HEK293 (cell line): ENCODE measurements around the gene BRMS1.
A peak's percentile ranks its signal among the peaks of the same experiment; 100 is the strongest.

Experiments used
- CTCF ChIA-PET: fragments of 350-600 bp; formaldehyde crosslinking; extraction: SDS; loops from one replicate; lab custom pipeline; 2021; ENCODE audit warnings: antibody characterized with exemption; lab: Yijun Ruan, JAX
- POLR2A ChIA-PET: fragments of 300-600 bp; formaldehyde crosslinking; extraction: SDS; loops from one replicate; lab custom pipeline; 2020; ENCODE audit warnings: antibody characterized with exemption, inconsistent platforms; lab: Yijun Ruan, JAX
- H3K27ac ChIP-seq: fragments of 200-500 bp; sonication (Bioruptor generic); 2 replicates; pipeline ENCODE4 v1.5.1; 2014; ENCODE audit warnings: low read depth, low read length, control low read depth, inconsistent platforms; ENCODE audit errors: extremely low read depth
- H3K36me3 ChIP-seq, 2 experiments: fragments of 200-500 bp in 1 of 2; sonication (Bioruptor generic) in 1 of 2; 1 replicate in 1 of 2; 2 replicates in 1 of 2; pipeline ENCODE4 v1.5.1; 2014 to 2017; ENCODE audit warnings: inconsistent platforms in 2 of 2, low read length in 2 of 2; ENCODE audit not compliant: control insufficient read depth in 2 of 2, insufficient read depth in 1 of 2
- H3K4me1 ChIP-seq: fragments of 200-500 bp; sonication (Bioruptor generic); 2 replicates; pipeline ENCODE4 v1.5.1; 2014; ENCODE audit warnings: mild to moderate bottlenecking, low read length, inconsistent platforms; ENCODE audit not compliant: control insufficient read depth, insufficient read depth
- H3K4me3 ChIP-seq: 2 replicates; pipeline ENCODE4 v1.5.1; 2011; ENCODE audit warnings: low read depth, mild to moderate bottlenecking, control low read depth, low read length, moderate library complexity
- H3K9me3 ChIP-seq: fragments of 200-500 bp; sonication (Bioruptor generic); 2 replicates; pipeline ENCODE4 v1.5.1; 2014; ENCODE audit warnings: low read depth, low read length, inconsistent platforms; ENCODE audit not compliant: control insufficient read depth, insufficient read depth
- GLIS1 ChIP-seq: fragments of 450-650 bp; formaldehyde crosslinking; IDR thresholded peaks from 2 replicates; pipeline ENCODE4 v1.5.1; 2016; ENCODE audit warnings: missing biosample characterization, missing genetic modification characterization
- GLIS2 ChIP-seq: fragments of 450-650 bp; formaldehyde crosslinking; IDR thresholded peaks from 2 replicates; pipeline ENCODE4 v1.5.1; 2016; ENCODE audit warnings: missing biosample characterization, missing genetic modification characterization
- KLF16 ChIP-seq: fragments of 450-650 bp; formaldehyde crosslinking; IDR thresholded peaks from 2 replicates; pipeline ENCODE4 v1.5.1; 2017; ENCODE audit warnings: missing biosample characterization, missing genetic modification characterization
- KLF17 ChIP-seq: fragments of 450-650 bp; formaldehyde crosslinking; IDR thresholded peaks from 2 replicates; pipeline ENCODE4 v1.5.1; 2016; ENCODE audit warnings: missing biosample characterization, missing genetic modification characterization
- MYNN ChIP-seq: fragments of 450-650 bp; formaldehyde crosslinking; IDR thresholded peaks from 2 replicates; pipeline ENCODE4 v1.5.1; 2016; ENCODE audit warnings: missing biosample characterization, missing genetic modification characterization, borderline replicate concordance
- MZF1 ChIP-seq: fragments of 450-650 bp; formaldehyde crosslinking; IDR thresholded peaks from 2 replicates; pipeline ENCODE4 v1.5.1; 2017; ENCODE audit warnings: missing biosample characterization, missing genetic modification characterization, borderline replicate concordance
- YY2 ChIP-seq: fragments of 450-650 bp; formaldehyde crosslinking; IDR thresholded peaks from 2 replicates; pipeline ENCODE4 v1.5.1; 2016; ENCODE audit warnings: missing biosample characterization, missing genetic modification characterization
- ZBTB10 ChIP-seq: fragments of 450-650 bp; formaldehyde crosslinking; IDR thresholded peaks from 2 replicates; pipeline ENCODE4 v1.5.1; 2016; ENCODE audit warnings: missing biosample characterization, missing genetic modification characterization
- ZBTB6 ChIP-seq: fragments of 450-650 bp; formaldehyde crosslinking; IDR thresholded peaks from 2 replicates; pipeline ENCODE4 v1.5.1; 2017; ENCODE audit warnings: missing biosample characterization, missing genetic modification characterization
- ZFP69B ChIP-seq: fragments of 450-650 bp; formaldehyde crosslinking; IDR thresholded peaks from 2 replicates; pipeline ENCODE4 v1.5.1; 2016; ENCODE audit warnings: missing biosample characterization, missing genetic modification characterization
- ZNF133 ChIP-seq: fragments of 450-650 bp; formaldehyde crosslinking; IDR thresholded peaks from 2 replicates; pipeline ENCODE4 v1.5.1; 2016; ENCODE audit warnings: missing biosample characterization, missing genetic modification characterization
- ZNF146 ChIP-seq: fragments of 450-650 bp; formaldehyde crosslinking; IDR thresholded peaks from 2 replicates; pipeline ENCODE4 v1.5.1; 2016; ENCODE audit warnings: missing biosample characterization, missing genetic modification characterization
- ZNF169 ChIP-seq: fragments of 450-650 bp; formaldehyde crosslinking; IDR thresholded peaks from 2 replicates; pipeline ENCODE4 v1.5.1; 2016; ENCODE audit warnings: missing biosample characterization, missing genetic modification characterization
- ZNF174 ChIP-seq: fragments of 450-650 bp; formaldehyde crosslinking; IDR thresholded peaks from 2 replicates; pipeline ENCODE4 v1.5.0; 2017; ENCODE audit warnings: missing biosample characterization, mild to moderate bottlenecking, missing genetic modification characterization
- ZNF18 ChIP-seq: fragments of 450-650 bp; formaldehyde crosslinking; IDR thresholded peaks from 2 replicates; pipeline ENCODE4 v1.5.1; 2016; ENCODE audit warnings: missing biosample characterization, missing genetic modification characterization
- ZNF2 ChIP-seq: fragments of 450-650 bp; formaldehyde crosslinking; IDR thresholded peaks from 2 replicates; pipeline ENCODE4 v1.5.1; 2016; ENCODE audit warnings: missing biosample characterization, missing genetic modification characterization
- ZNF248 ChIP-seq: fragments of 450-650 bp; formaldehyde crosslinking; IDR thresholded peaks from 2 replicates; pipeline ENCODE4 v1.5.1; 2017; ENCODE audit warnings: missing biosample characterization, missing genetic modification characterization
- ZNF280C ChIP-seq: fragments of 450-650 bp; formaldehyde crosslinking; IDR thresholded peaks from 2 replicates; pipeline ENCODE4 v1.5.1; 2016; ENCODE audit warnings: missing biosample characterization, missing genetic modification characterization
- ZNF335 ChIP-seq: fragments of 450-650 bp; formaldehyde crosslinking; conservative IDR thresholded peaks from 2 replicates; pipeline ENCODE4 v1.5.1; 2016; ENCODE audit warnings: missing biosample characterization, missing genetic modification characterization
- ZNF585B ChIP-seq: fragments of 450-650 bp; formaldehyde crosslinking; IDR thresholded peaks from 2 replicates; pipeline ENCODE4 v1.5.1; 2016; ENCODE audit warnings: missing biosample characterization, missing genetic modification characterization
- ZNF600 ChIP-seq: fragments of 450-650 bp; formaldehyde crosslinking; IDR thresholded peaks from 2 replicates; pipeline ENCODE4 v1.5.1; 2016; ENCODE audit warnings: missing biosample characterization, missing genetic modification characterization
- ZNF645 ChIP-seq: fragments of 450-650 bp; formaldehyde crosslinking; IDR thresholded peaks from 2 replicates; pipeline ENCODE4; 2016; ENCODE audit warnings: missing biosample characterization, missing genetic modification characterization
- ZNF658 ChIP-seq: fragments of 450-650 bp; formaldehyde crosslinking; IDR thresholded peaks from 2 replicates; pipeline ENCODE4; 2016; ENCODE audit warnings: missing biosample characterization, missing genetic modification characterization
- ZNF670 ChIP-seq: fragments of 450-650 bp; formaldehyde crosslinking; IDR thresholded peaks from 2 replicates; pipeline ENCODE4 v1.5.1; 2016; ENCODE audit warnings: missing biosample characterization, missing genetic modification characterization, low read depth
- ZNF768 ChIP-seq: fragments of 450-650 bp; formaldehyde crosslinking; IDR thresholded peaks from 2 replicates; pipeline ENCODE4 v1.5.1; 2018; ENCODE audit warnings: missing biosample characterization, mild to moderate bottlenecking, missing genetic modification characterization
- ZNF792 ChIP-seq: fragments of 450-650 bp; formaldehyde crosslinking; IDR thresholded peaks from 2 replicates; pipeline ENCODE4 v1.5.1; 2016; ENCODE audit warnings: missing biosample characterization, missing genetic modification characterization
- ZNF843 ChIP-seq: fragments of 450-650 bp; formaldehyde crosslinking; IDR thresholded peaks from 2 replicates; pipeline ENCODE4 v1.5.1; 2016; ENCODE audit warnings: missing biosample characterization, missing genetic modification characterization
- ZXDB ChIP-seq: fragments of 450-650 bp; formaldehyde crosslinking; IDR thresholded peaks from 2 replicates; pipeline ENCODE4 v1.5.1; 2016; ENCODE audit warnings: missing biosample characterization, missing genetic modification characterization

BRMS1 gene

GRCh38 chr11:66346476-66347424 is 1.8 kb upstream of the BRMS1 start (continued):
- TF ChIP-seq ZNF248 (tag by site-specific recombination) = no peak
- no peak for TF ChIP-seq MZF1 (tag by site-specific recombination)
- no peak for TF ChIP-seq ZBTB6 (tag by site-specific recombination)
- 0 out of 2 replicates have a peak, but pooled peaks have one; percentile 20 for TF ChIP-seq KLF17 (tag by site-specific recombination)
- TF ChIP-seq ZNF133 (tag by site-specific recombination) = no peak
- peak; percentile 29; the same call in 1 of the 2 replicates for TF ChIP-seq GLIS1 (tag by site-specific recombination)
- TF ChIP-seq ZNF2 = no peak
- no peak for TF ChIP-seq ZNF18 (tag by site-specific recombination)
- TF ChIP-seq ZNF600 = 0 out of 2 replicates have a peak, but pooled peaks have one; percentile 25
- no peak for TF ChIP-seq MYNN (tag by site-specific recombination)
- no peak for TF ChIP-seq ZXDB (tag by site-specific recombination)
- TF ChIP-seq ZNF280C (tag by site-specific recombination) = no peak
- TF ChIP-seq ZNF335 = peak; percentile 69
- no peak for TF ChIP-seq ZNF670 (tag by site-specific recombination)
- TF ChIP-seq ZNF658 (tag by site-specific recombination) = no peak
- no peak for TF ChIP-seq ZNF792 (tag by site-specific recombination)
- peak; percentile 25 for TF ChIP-seq GLIS2
- no peak for TF ChIP-seq ZNF585B
- no peak for TF ChIP-seq YY2 (tag by site-specific recombination)
- TF ChIP-seq ZNF169 (tag by site-specific recombination) = no peak
- no peak for TF ChIP-seq ZNF174 (tag by site-specific recombination)

- Histone ChIP-seq H3K36me3 (peaks cover 0 to 35% of the 10 kb centered on the region in 2 experiments; a peak in 2 of 3 replicates), H3K27ac (peak overlapping the region; percentile 13; the same call in 1 of the 2 replicates), H3K4me3 (peak overlapping the region; percentile 35), H3K9me3 (no peaks in the 10 kb centered on the region), H3K4me1 (no peaks in the 10 kb centered on the region)
- CTCF ChIA-PET = interaction anchor here (0.6 to 3.8 kb wide), 11 partner anchors 10 to 232 kb away, joined by 3 to 28 read pairs (median 4); no protein-coding TSS in a partner anchor
- TF ChIP-seq ZNF645 (tag by site-specific recombination) = no peak
- no peak for TF ChIP-seq ZBTB10 (tag by site-specific recombination)
- TF ChIP-seq ZFP69B (tag by site-specific recombination) = no peak
- no peak for TF ChIP-seq ZNF768
- no peak for TF ChIP-seq KLF16
- TF ChIP-seq ZNF146 (tag by site-specific recombination) = no peak
- no peak for TF ChIP-seq ZNF843 (tag by site-specific recombination)
- POLR2A ChIA-PET = interaction anchor here (0.6 to 4.3 kb wide), 5 partner anchors 10 to 67 kb away, joined by 3 to 18 read pairs (median 7); partner anchors contain the start of genes RIN1, SLC29A2 and YIF1A
Observed at GRCh38 chr11:66345316-66345649, 379 bp upstream of the BRMS1 start.
